Measurements from ENCODE around the gene SBF2. TPM values are rescaled to one million over a fixed set of nuclear protein-coding genes. Genes with fewer than 3 reads are reported as not detected.

The SBF2 gene
- total and polyA plus RNA-seq, 2 donors (not counting 3 experiments of a cell fraction or from before 2014, with no cell fraction given), result 15.4 to 42.4 TPM

DNA sequence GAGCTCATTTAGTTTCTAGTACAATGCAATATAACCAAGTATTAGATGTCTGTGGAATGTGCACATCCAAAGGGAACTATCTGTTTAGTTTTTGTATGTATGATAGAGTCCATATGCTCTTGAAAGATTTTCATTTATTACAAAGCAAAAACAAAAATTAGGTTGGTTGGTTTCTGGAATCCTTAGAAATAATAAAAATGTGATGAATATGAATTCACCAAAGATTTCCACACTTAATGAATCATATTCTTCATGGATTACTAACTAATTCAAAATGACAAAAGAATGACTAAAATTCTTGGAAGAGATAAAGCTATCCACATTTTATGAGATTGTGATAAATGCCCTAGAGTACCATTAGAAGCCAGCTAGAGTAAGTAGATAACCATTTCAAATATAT, 261.1 kb downstream of the SBF2 start:
- TF ChIP-seq, protein P1, sequence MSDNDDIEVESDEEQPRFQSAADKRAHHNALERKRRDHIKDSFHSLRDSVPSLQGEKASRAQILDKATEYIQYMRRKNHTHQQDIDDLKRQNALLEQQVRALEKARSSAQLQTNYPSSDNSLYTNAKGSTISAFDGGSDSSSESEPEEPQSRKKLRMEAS (IDR thresholded peaks at IDR 0.05; ENCODE audit: insufficient read depth, insufficient read length), result no peak
- no peak for TF ChIP-seq MYC (IDR thresholded peaks at IDR 0.05; ENCODE audit: low read depth, low read length)
- Histone ChIP-seq H3K4me2 (ENCODE audit: insufficient read depth, low read length) (no peak overlapping the region), H3K27ac (ENCODE audit: insufficient read depth, low read depth, low read length) (no peak overlapping the region), H3K4me3 (replicated peaks in 1 of 3; ENCODE audit: insufficient read depth in 1 of 3, low read depth in 1 of 3, low read length in 3 of 3) (no peak overlapping the region), H3K36me3 (ENCODE audit: control insufficient read depth in 2 of 2, extremely low read depth in 1 of 2, insufficient read depth in 2 of 2, low read length in 2 of 2) (no peaks in the 10 kb centered on the region), H3K27me3 (ENCODE audit: control insufficient read depth in 2 of 2, insufficient read depth in 2 of 2, low read length in 2 of 2) (no peaks in the 10 kb centered on the region), H3K9ac (replicated peaks; ENCODE audit: extremely low read depth, insufficient read depth, low read length) (no peak overlapping the region), H3K4me1 (ENCODE audit: control insufficient read depth, extremely low read depth, insufficient read depth, low read length) (no peaks in the 10 kb centered on the region), H4K20me1 (replicated peaks; ENCODE audit: control insufficient read depth, extremely low read depth, insufficient read depth, low read length) (peaks cover 2% of the 10 kb centered on the region), H3K79me2 (ENCODE audit: control insufficient read depth, insufficient read depth, low read length) (no peaks in the 10 kb centered on the region), H3K9me3 (replicated peaks; ENCODE audit: control insufficient read depth, insufficient read depth, low read length) (no peaks in the 10 kb centered on the region), H3K9me1 (replicated peaks; ENCODE audit: control insufficient read depth, extremely low read depth, insufficient read depth, low read length) (no peaks in the 10 kb centered on the region), H2AFZ (ENCODE audit: low read depth, low read length) (no peak overlapping the region)
- no peak for FAIRE-seq
- POLR2A ChIA-PET, result interaction anchor here (0.6 kb wide), 1 partner anchor 498 kb away, joined by 3 read pairs; no protein-coding TSS in a partner anchor
- CTCF ChIA-PET, result no interaction called here
- DNase-seq (ENCODE audit: low read depth, low spot score), result no peak
- no TSS peak for BruUV-seq (replicated peaks)
- intact Hi-C loops (cut with micrococcal nuclease), result no loop called here
- dilution Hi-C loops (cut with MboI; ENCODE audit: extremely low pct_ligation_motif_present, low sequenced_read_pairs), result no loop called here

DNA sequence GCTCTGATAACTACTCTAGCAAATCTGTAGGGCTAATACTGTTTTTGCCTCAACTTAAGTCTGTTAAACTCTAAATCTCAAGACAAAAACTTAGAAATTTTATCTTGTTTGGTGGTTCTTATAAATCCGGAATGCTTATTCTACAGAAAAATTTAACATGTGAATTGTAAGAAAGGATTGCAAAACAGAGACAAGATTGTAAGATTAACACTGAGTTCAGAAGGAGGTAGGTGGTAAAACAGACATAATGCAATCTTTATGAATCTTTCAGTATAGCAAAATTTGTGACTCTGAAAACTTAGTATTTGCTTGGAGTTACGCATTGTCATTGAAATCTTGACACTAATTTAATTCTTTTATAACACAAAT, 263.9 kb downstream of the SBF2 start:
- no peak overlapping the region for H3K4me2 ChIP-seq (ENCODE audit: insufficient read depth, low read length)

More for the DNA sequence above, 263.9 kb downstream of the SBF2 start:
- Histone ChIP-seq H3K9me3 (replicated peaks; ENCODE audit: control insufficient read depth, insufficient read depth, low read length) (no peaks in the 10 kb centered on the region), H3K79me2 (ENCODE audit: control insufficient read depth, insufficient read depth, low read length) (no peaks in the 10 kb centered on the region), H3K36me3 (ENCODE audit: control insufficient read depth in 2 of 2, extremely low read depth in 1 of 2, insufficient read depth in 2 of 2, low read length in 2 of 2) (no peaks in the 10 kb centered on the region), H3K4me3 (replicated peaks in 1 of 3; ENCODE audit: insufficient read depth in 1 of 3, low read depth in 1 of 3, low read length in 3 of 3) (no peak overlapping the region), H3K4me1 (ENCODE audit: control insufficient read depth, extremely low read depth, insufficient read depth, low read length) (peaks cover 12% of the 10 kb centered on the region), H3K9ac (replicated peaks; ENCODE audit: extremely low read depth, insufficient read depth, low read length) (no peak overlapping the region), H2AFZ (ENCODE audit: low read depth, low read length) (no peak overlapping the region), H3K27ac (ENCODE audit: insufficient read depth, low read depth, low read length) (no peak overlapping the region), H3K27me3 (ENCODE audit: control insufficient read depth in 2 of 2, insufficient read depth in 2 of 2, low read length in 2 of 2) (no peaks in the 10 kb centered on the region), H4K20me1 (replicated peaks; ENCODE audit: control insufficient read depth, extremely low read depth, insufficient read depth, low read length) (peaks cover 2% of the 10 kb centered on the region), H3K9me1 (replicated peaks; ENCODE audit: control insufficient read depth, extremely low read depth, insufficient read depth, low read length) (no peaks in the 10 kb centered on the region)
- no TSS peak for BruUV-seq (replicated peaks)
- ChIA-PET CTCF (no interaction called here), POLR2A (no interaction called here)
- DNase-seq (ENCODE audit: low read depth, low spot score), result no peak
- intact Hi-C loops (cut with micrococcal nuclease), result no loop called here
- TF ChIP-seq MYC (IDR thresholded peaks at IDR 0.05; ENCODE audit: low read depth, low read length), result no peak
- TF ChIP-seq, protein P1 (IDR thresholded peaks at IDR 0.05; ENCODE audit: insufficient read depth, insufficient read length), result no peak
- TF ChIP-seq, protein P2, sequence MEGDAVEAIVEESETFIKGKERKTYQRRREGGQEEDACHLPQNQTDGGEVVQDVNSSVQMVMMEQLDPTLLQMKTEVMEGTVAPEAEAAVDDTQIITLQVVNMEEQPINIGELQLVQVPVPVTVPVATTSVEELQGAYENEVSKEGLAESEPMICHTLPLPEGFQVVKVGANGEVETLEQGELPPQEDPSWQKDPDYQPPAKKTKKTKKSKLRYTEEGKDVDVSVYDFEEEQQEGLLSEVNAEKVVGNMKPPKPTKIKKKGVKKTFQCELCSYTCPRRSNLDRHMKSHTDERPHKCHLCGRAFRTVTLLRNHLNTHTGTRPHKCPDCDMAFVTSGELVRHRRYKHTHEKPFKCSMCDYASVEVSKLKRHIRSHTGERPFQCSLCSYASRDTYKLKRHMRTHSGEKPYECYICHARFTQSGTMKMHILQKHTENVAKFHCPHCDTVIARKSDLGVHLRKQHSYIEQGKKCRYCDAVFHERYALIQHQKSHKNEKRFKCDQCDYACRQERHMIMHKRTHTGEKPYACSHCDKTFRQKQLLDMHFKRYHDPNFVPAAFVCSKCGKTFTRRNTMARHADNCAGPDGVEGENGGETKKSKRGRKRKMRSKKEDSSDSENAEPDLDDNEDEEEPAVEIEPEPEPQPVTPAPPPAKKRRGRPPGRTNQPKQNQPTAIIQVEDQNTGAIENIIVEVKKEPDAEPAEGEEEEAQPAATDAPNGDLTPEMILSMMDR (IDR thresholded peaks at IDR 0.05; ENCODE audit: extremely low read depth in 1 of 2, insufficient read depth in 1 of 2, low read depth in 1 of 2, low read length in 2 of 2), result no peak
- TF ChIP-seq POLR2AphosphoS5 (IDR thresholded peaks at IDR 0.05; ENCODE audit: insufficient read depth, low read depth, low read length), result no peak
- TF ChIP-seq JUN (IDR thresholded peaks at IDR 0.05; ENCODE audit: borderline replicate concordance, insufficient read depth, insufficient read length, low read depth), result no peak
- TF ChIP-seq GATA2 (IDR thresholded peaks at IDR 0.05; ENCODE audit: insufficient read depth, insufficient read length, low read depth, low read length), result no peak
- TF ChIP-seq POLR2A (IDR thresholded peaks at IDR 0.05; ENCODE audit: low read depth, low read length), result no peak
- TF ChIP-seq EZH2 (IDR thresholded peaks at IDR 0.05; ENCODE audit: borderline replicate concordance, low read depth, low read length, severe bottlenecking), result no peak
- TF ChIP-seq FOS (IDR thresholded peaks at IDR 0.05; ENCODE audit: borderline replicate concordance, insufficient read depth, low read length), result no peak
- no peak for FAIRE-seq
- dilution Hi-C loops (cut with MboI; ENCODE audit: extremely low pct_ligation_motif_present, low sequenced_read_pairs), result no loop called here
